K562 (cell line): ENCODE results near the gene GALP. TPM values are rescaled to one million over a fixed set of nuclear protein-coding genes. Genes with fewer than 3 reads are reported as not detected.
A peak's percentile ranks its signal among the peaks of the same experiment; 100 is the strongest.
"Not testable (repeated sequence)": the region's sequence is repeated elsewhere in the genome, so short reads cannot be mapped to it uniquely, and the experiment has no call there.

Experiments
- ATAC-seq: fragments of 200-7000 bp; cut with Tn5 transposase; 3 replicates; pipeline ENCODE4 v1.9.1; 2020; ENCODE audit warnings: moderate library complexity
- BruUV-seq: library from RNA; stranded (reverse); fragments of 400-500 nt; replicated peaks from 2 replicates; lab custom pipeline; 2021; lab: Mats Ljungman, UMichigan
- CTCF ChIA-PET: fragments of 300-600 bp; formaldehyde crosslinking; extraction: SDS; loops from one replicate; lab custom pipeline; 2021; ENCODE audit warnings: low intra/inter-chr PET ratio; lab: Yijun Ruan, JAX
- POLR2A ChIA-PET: fragments of 300-600, 350-650 bp; sonication (Branson Sonifier 250); formaldehyde crosslinking; extraction: SDS; loops from one replicate; lab custom pipeline; 2021; ENCODE audit warnings: antibody characterized with exemption, inconsistent platforms; lab: Yijun Ruan, JAX
- DNase-seq, 4 experiments: peaks; one replicate each; pipeline versions ENCODE4 v3.0.0 to v3.0.0-alpha.2; 2011 to 2018; ENCODE audit warnings: low spot score in 3 of 4, mixed read lengths in 3 of 4; ENCODE audit errors: extremely low read depth in 1 of 4
- FAIRE-seq: peaks from 2 replicates; lab custom pipeline; 2011; peaks lifted over from hg19 to GRCh38; lab: Jason Lieb, UNC
- H2AFZ ChIP-seq: 2 replicates; pipeline ENCODE4 v1.6.0; 2011; ENCODE audit warnings: low read depth, low read length, control low read depth, inconsistent platforms
- H3K27ac ChIP-seq: fragments of 200-600 bp; 3 replicates; pipeline ENCODE4 v1.8.0; 2011; ENCODE audit warnings: low read depth, mild to moderate bottlenecking, control low read depth, inconsistent platforms, low read length, moderate library complexity, mixed read lengths; ENCODE audit errors: extremely low read depth
- H3K27me3 ChIP-seq, 2 experiments: fragments of 300-600 bp in 1 of 2; 2 replicates in 1 of 2; 3 replicates in 1 of 2; pipeline versions ENCODE4 v1.6.0 to v1.8.0; 2011; ENCODE audit warnings: inconsistent platforms in 2 of 2, low read length in 2 of 2, mild to moderate bottlenecking in 1 of 2, mixed read lengths in 1 of 2, moderate library complexity in 1 of 2; ENCODE audit not compliant: control insufficient read depth in 2 of 2, insufficient read depth in 2 of 2
- H3K36me3 ChIP-seq: fragments of 300-600 bp; 3 replicates; pipeline ENCODE4 v1.8.0; 2011; ENCODE audit warnings: mild to moderate bottlenecking, low read length, inconsistent platforms; ENCODE audit not compliant: control insufficient read depth, insufficient read depth
- H3K4me1 ChIP-seq, 2 experiments: fragments of 200-600 bp in 1 of 2; replicated peaks in 1 of 2; 2 replicates in 1 of 2; 3 replicates in 1 of 2; pipeline versions ENCODE4 v1.5.1 to v1.8.0; 2011; ENCODE audit warnings: inconsistent platforms in 2 of 2, low read length in 2 of 2, mild to moderate bottlenecking in 1 of 2, mixed read lengths in 1 of 2, moderate library complexity in 1 of 2; ENCODE audit not compliant: control insufficient read depth in 2 of 2, insufficient read depth in 2 of 2
- H3K4me2 ChIP-seq: 2 replicates; pipeline ENCODE4 v1.6.1; 2011; ENCODE audit warnings: low read length, control low read depth, inconsistent platforms, mixed read lengths; ENCODE audit not compliant: insufficient read depth
- H3K4me3 ChIP-seq: fragments of 200-600 bp; sonication (generic), shearing (Covaris generic); 2 replicates; pipeline ENCODE4 v1.5.1; 2016; ENCODE audit warnings: control low read depth, inconsistent platforms
- H3K79me2 ChIP-seq: fragments of 200-600 bp; 3 replicates; pipeline ENCODE4 v1.8.0; 2011; ENCODE audit warnings: low read length, inconsistent platforms; ENCODE audit not compliant: control insufficient read depth, insufficient read depth
- H3K9ac ChIP-seq, 2 experiments: 2 replicates each; pipeline versions ENCODE4 v1.6.0 to v1.6.1; 2011; ENCODE audit warnings: low read depth in 2 of 2, low read length in 2 of 2, control low read depth in 1 of 2, inconsistent platforms in 1 of 2, mild to moderate bottlenecking in 1 of 2, mixed read lengths in 1 of 2; ENCODE audit not compliant: insufficient read depth in 1 of 2
- H3K9me1 ChIP-seq: one replicate; pipeline ENCODE4 v1.6.0; 2011; ENCODE audit warnings: inconsistent platforms, mild to moderate bottlenecking, low read length, moderate library complexity; ENCODE audit not compliant: control insufficient read depth, insufficient read depth
- H3K9me3 ChIP-seq: replicated peaks from 2 replicates; pipeline ENCODE4 v1.5.1; 2011; ENCODE audit warnings: low read depth, low read length, inconsistent platforms; ENCODE audit not compliant: control insufficient read depth, insufficient read depth
- H4K20me1 ChIP-seq: replicated peaks from 2 replicates; pipeline ENCODE4 v1.6.1; 2011; ENCODE audit warnings: low read length, inconsistent platforms, mixed read lengths; ENCODE audit not compliant: control insufficient read depth, insufficient read depth
- ATF7 ChIP-seq: fragments of 450-650 bp; IDR thresholded peaks from 2 replicates; pipeline ENCODE4 v1.7.1; 2014; ENCODE audit warnings: mild to moderate bottlenecking, moderate library complexity
- JUND ChIP-seq, 2 experiments: IDR thresholded peaks; 2 replicates in 1 of 2; 3 replicates in 1 of 2; pipeline ENCODE4 v1.6.1; 2011; ENCODE audit warnings: borderline replicate concordance in 2 of 2, low read depth in 2 of 2, low read length in 2 of 2, improper control_type of control experiment in 1 of 2, missing biosample characterization in 1 of 2, missing genetic modification characterization in 1 of 2, missing genetic modification reagents in 1 of 2
- WGBS: fragments of 100-300 bp; shearing (Covaris generic); methylation state at CpG from one replicate; pipeline ENCODE4 v1.1.6; 2016; ENCODE audit warnings: low coverage, mixed read lengths; ENCODE audit not compliant: insufficient coverage; ENCODE audit errors: missing lambda C conversion rate; 5-methylcytosine and 5-hydroxymethylcytosine counted together
- in situ Hi-C: fragments of 300-500 bp; cut with MboI; formaldehyde crosslinking; loops from 4 replicates; pipeline ENCODE4 v1.15.0; 2018; ENCODE audit warnings: inconsistent platforms, mixed read lengths
- intact Hi-C: fragments of 100-400 bp; cut with micrococcal nuclease; formaldehyde crosslinking; loops from 2 replicates; pipeline ENCODE4 v1.14.2; 2022
- polyA plus RNA-seq, 8 experiments: library from polyadenylated mRNA; depleted of rRNA in 4 of 8; stranded (reverse) in 5 of 8; unstranded in 3 of 8; fragments of >200 nt; fragmentation: Nextera tagmentation in 2 of 8; fragmentation: Illumina TruSeq in 1 of 8; extraction: Ambion mirVana in 2 of 8; extraction: Trizol in 1 of 8; gene quantifications; 2 replicates each; pipeline versions ENCODE4 v1.2.1 to v1.2.3, GENCODE V29; 2011 to 2014; ENCODE audit warnings: inconsistent platforms in 1 of 8, missing spikeins in 1 of 8
- total RNA-seq, 7 experiments: library from RNA; depleted of rRNA in 6 of 7; stranded (reverse); fragments of >200 nt in 6 of 7; fragmentation: Illumina TruSeq in 2 of 7; extraction: Trizol in 2 of 7; gene quantifications; 2 replicates each; pipeline versions ENCODE4 v1.2.1 to v1.2.3, GENCODE V29; 2011 to 2021; ENCODE audit warnings: low replicate concordance in 1 of 7
- TF ChIP-seq, protein P1 (sequence below): fragments of 450-650 bp; IDR thresholded peaks from 2 replicates; pipeline ENCODE4 v1.6.1; 2016
- TF ChIP-seq, protein P2 (sequence below), 2 experiments: fragments of 450-650 bp in 1 of 2; sonication (generic) in 1 of 2; formaldehyde crosslinking in 1 of 2; IDR thresholded peaks in 1 of 2; conservative IDR thresholded peaks in 1 of 2; 2 replicates each; pipeline versions ENCODE4 v1.6.1 to v1.8.1; 2016 to 2023; ENCODE audit warnings: mild to moderate bottlenecking in 2 of 2, moderate library complexity in 2 of 2, inconsistent platforms in 1 of 2, missing genetic modification reagents in 1 of 2

GALP gene
- total and polyA plus RNA-seq, 9 of the 15 experiments (the other 6 are each of a cell fraction or from before 2014, with no cell fraction given) = not detected

DNA sequence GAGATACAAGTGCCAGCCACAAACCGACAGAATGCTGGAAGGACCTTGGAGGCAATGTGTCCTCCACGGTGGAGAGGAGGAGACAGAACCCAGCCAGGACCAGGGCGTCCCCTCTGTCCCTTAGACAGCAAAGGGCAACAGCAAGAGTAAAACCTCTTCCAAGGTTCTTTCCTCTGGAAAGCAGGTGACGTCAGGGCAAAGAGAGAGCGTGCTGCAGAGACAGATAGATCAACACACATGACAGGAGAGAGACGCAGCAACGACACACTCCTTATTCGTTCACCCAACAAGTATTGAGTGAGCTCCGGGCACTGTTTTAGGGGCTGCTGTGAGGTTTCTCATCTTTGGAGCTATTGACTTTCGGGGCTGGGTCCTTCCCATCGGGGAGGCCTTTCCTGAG, 1.3 kb upstream of the GALP start (continued):
- TF ChIP-seq, protein P1, sequence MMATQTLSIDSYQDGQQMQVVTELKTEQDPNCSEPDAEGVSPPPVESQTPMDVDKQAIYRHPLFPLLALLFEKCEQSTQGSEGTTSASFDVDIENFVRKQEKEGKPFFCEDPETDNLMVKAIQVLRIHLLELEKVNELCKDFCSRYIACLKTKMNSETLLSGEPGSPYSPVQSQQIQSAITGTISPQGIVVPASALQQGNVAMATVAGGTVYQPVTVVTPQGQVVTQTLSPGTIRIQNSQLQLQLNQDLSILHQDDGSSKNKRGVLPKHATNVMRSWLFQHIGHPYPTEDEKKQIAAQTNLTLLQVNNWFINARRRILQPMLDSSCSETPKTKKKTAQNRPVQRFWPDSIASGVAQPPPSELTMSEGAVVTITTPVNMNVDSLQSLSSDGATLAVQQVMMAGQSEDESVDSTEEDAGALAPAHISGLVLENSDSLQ = 0 out of 2 replicates have a peak, but pooled peaks have one; percentile 9
- TF ChIP-seq ATF7 (peak; percentile 79; the same call in 1 of the 2 replicates), JUND (IDR thresholded peaks at IDR 0.05; ENCODE audit: borderline replicate concordance, low read depth, low read length) (no peak), JUND (tag; IDR thresholded peaks at IDR 0.05; ENCODE audit: borderline replicate concordance, low read depth, low read length) (peak; percentile 20; the same call in 1 of the 3 replicates)
- TF ChIP-seq, protein P2, sequence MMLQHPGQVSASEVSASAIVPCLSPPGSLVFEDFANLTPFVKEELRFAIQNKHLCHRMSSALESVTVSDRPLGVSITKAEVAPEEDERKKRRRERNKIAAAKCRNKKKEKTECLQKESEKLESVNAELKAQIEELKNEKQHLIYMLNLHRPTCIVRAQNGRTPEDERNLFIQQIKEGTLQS (IDR thresholded peaks at IDR 0.05) = peak; percentile 35; the same call in 1 of the 2 replicates
- TF ChIP-seq, protein P2 (CRISPR knock-in tag; conservative IDR thresholded peaks at IDR 0.05) = no peak

DNA sequence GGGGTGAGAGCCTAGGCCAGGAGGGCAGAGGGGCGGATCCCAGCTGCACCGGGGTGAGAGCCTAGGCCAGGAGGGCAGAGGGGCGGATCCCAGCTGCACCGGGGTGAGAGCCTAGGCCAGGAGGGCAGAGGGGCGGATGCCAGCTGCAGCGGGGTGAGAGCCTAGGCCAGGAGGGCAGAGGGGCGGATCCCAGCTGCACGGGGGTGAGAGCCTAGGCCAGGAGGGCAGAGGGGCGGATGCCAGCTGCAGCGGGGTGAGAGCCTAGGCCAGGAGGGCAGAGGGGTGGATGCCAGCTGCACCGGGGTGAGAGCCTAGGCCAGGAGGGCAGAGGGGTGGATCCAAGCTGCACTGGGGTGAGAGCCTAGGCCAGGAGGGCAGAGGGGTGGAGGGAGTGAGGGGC, 502 bp downstream of the GALP start:
- CTCF ChIA-PET, ATAC-seq, H3K4me2 ChIP-seq, FAIRE-seq, H3K27ac ChIP-seq, H3K9ac ChIP-seq, H2AFZ ChIP-seq, in situ Hi-C loops, H3K36me3 ChIP-seq, intact Hi-C loops, H4K20me1 ChIP-seq, H3K4me3 ChIP-seq, H3K9me1 ChIP-seq, H3K79me2 ChIP-seq, DNase-seq, BruUV-seq, H3K9me3 ChIP-seq: not testable (repeated sequence)
- WGBS = 42% methylated on average over 3 of the region's 11 CpGs
- H3K27me3 ChIP-seq = peaks cover 0 to 31% of the 10 kb centered on the region in 2 experiments; a peak in 4 of 5 replicates
- POLR2A ChIA-PET = interaction anchor here (0.6 to 0.7 kb wide), 2 partner anchors 58 to 200 kb away, joined by 3 read pairs; no protein-coding TSS in a partner anchor
- H3K4me1 ChIP-seq = peaks cover 5 to 23% of the 10 kb centered on the region in 2 experiments; a peak in 3 of 5 replicates
